Activated B cell treated with CpG ODN at 0.5 μM for 24 hours (primary cell): ENCODE measurements around the gene OBSCN. TPM values are rescaled to one million over a fixed set of nuclear protein-coding genes. Genes with fewer than 3 reads are reported as not detected.

Source experiments
- ATAC-seq: fragments of 200-7000 bp; cut with Tn5 transposase; one replicate; pipeline ENCODE4 v1.10.0; 2021; ENCODE audit warnings: low read depth, mild to moderate bottlenecking, moderate library complexity
- CTCF ChIA-PET: fragments of 350-600 bp; sonication (Branson Sonifier 250); formaldehyde crosslinking; loops from one replicate; lab custom pipeline; 2021; ENCODE audit warnings: antibody characterized with exemption; lab: Charles Lee
- POLR2A ChIA-PET: fragments of 350-600 bp; sonication (Branson Sonifier 250); formaldehyde crosslinking; loops from one replicate; lab custom pipeline; 2021; ENCODE audit warnings: antibody characterized with exemption; lab: Charles Lee
- DNase-seq: peaks from one replicate; pipeline ENCODE4 v3.0.0; 2022
- H3K27ac Mint-ChIP-seq: one replicate; pipeline ENCODE4 v1.8.0; 2020; ENCODE audit warnings: mixed read lengths
- H3K27me3 Mint-ChIP-seq: one replicate; pipeline ENCODE4 v1.8.0; 2021; ENCODE audit warnings: mixed read lengths
- H3K36me3 Mint-ChIP-seq: one replicate; pipeline ENCODE4 v1.8.0; 2021; ENCODE audit warnings: low read depth, mixed read lengths
- H3K4me1 Mint-ChIP-seq: one replicate; pipeline ENCODE4 v1.8.0; 2021; ENCODE audit warnings: mixed read lengths
- H3K4me3 Mint-ChIP-seq: one replicate; pipeline ENCODE4 v1.8.0; 2020; ENCODE audit warnings: mild to moderate bottlenecking, mixed read lengths
- H3K9me3 Mint-ChIP-seq: one replicate; pipeline ENCODE4 v1.8.0; 2020; ENCODE audit warnings: mixed read lengths
- CTCF ChIP-seq: fragments of 200-600 bp; IDR thresholded peaks from one replicate; pipeline ENCODE4 v1.8.0; 2022; ENCODE audit warnings: antibody characterized with exemption, mild to moderate bottlenecking
- intact Hi-C: fragments of 100-400 bp; cut with micrococcal nuclease; formaldehyde crosslinking; loops from one replicate; pipeline ENCODE4 v1.15.1; 2024
- total RNA-seq: library from RNA; stranded (reverse); gene quantifications from 2 replicates; pipeline ENCODE4 v1.2.3, GENCODE V29; 2022

Gene OBSCN
- total RNA-seq, 1 donor from 2014 or later: 19.8 TPM

DNA sequence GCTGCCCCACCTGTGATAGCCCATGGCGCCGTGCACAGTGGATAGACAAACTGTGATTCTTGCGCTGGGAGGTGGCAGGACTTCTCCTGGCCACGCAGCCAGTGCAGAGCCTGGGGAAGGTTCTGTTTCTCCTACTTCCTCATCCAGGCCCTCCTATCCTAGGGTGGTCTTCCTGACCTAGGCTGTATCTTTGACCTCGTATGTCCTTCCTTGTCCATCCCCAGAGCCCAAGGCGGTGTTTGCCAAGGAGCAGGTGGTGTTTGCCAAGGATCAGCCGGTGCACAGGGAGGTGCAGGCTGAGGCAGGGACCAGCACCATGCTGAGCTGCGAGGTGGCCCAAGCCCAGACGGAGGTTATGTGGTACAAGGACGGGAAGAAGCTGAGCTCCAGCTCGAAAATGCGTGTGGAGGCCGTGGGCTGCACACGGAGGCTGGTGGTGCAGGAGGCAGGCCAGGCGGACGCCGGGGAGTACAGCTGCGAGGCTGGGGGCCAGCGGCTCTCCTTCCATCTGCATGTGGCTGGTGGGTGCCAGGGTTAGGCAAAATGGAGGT lies 63.9 kb downstream of the OBSCN start:
- peaks cover 6% of the 10 kb centered on the region for H3K4me1 Mint-ChIP-seq
- intact Hi-C loops: no loop called here
- no peak overlapping the region for H3K27ac Mint-ChIP-seq
- no peak for ATAC-seq
- POLR2A ChIA-PET: no interaction called here
- H3K36me3 Mint-ChIP-seq: no peaks in the 10 kb centered on the region
- no peak for DNase-seq
- H3K27me3 Mint-ChIP-seq: no peaks in the 10 kb centered on the region
- CTCF ChIA-PET: no interaction called here
- no peak overlapping the region for H3K4me3 Mint-ChIP-seq
- no peaks in the 10 kb centered on the region for H3K9me3 Mint-ChIP-seq
- no peak for TF ChIP-seq CTCF

DNA sequence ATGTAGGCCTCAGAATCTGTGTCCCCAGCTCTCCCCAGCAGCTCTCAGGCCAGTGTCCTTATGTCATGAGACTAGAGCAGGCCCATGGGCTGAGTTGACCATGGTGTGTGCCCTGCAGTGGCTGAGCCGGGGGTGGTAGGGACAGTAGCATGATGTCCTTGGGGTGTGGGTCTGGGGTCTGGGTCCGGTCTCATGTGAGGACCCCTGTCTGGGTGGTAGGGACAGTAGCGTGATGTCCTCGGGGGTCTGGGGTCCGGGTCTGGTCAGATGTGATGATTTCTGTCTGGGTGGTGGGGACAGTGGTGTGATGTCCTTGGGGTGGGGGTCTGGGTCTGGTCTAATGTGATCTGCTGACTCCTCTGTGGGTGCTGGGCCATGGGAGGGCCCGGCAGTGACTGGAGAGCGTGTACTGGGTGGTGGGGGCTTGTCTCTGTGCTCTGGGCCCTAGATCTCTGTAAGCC lies 64.5 kb downstream of the OBSCN start:
- DNase-seq: no peak
- intact Hi-C loops: no loop called here
- no peak for TF ChIP-seq CTCF
- no peak for ATAC-seq
- no peak overlapping the region for H3K4me3 Mint-ChIP-seq
- H3K27me3 Mint-ChIP-seq: no peaks in the 10 kb centered on the region
- CTCF ChIA-PET: no interaction called here
- H3K36me3 Mint-ChIP-seq: no peaks in the 10 kb centered on the region
- H3K9me3 Mint-ChIP-seq: no peaks in the 10 kb centered on the region
- H3K4me1 Mint-ChIP-seq: peaks cover 8% of the 10 kb centered on the region
- POLR2A ChIA-PET: no interaction called here
- H3K27ac Mint-ChIP-seq: no peak overlapping the region

- CTCF ChIA-PET: no interaction called here
- intact Hi-C loops: no loop called here
- Mint-ChIP-seq H3K4me1 (peaks cover 8% of the 10 kb centered on the region), H3K27me3 (no peaks in the 10 kb centered on the region), H3K27ac (no peak overlapping the region), H3K9me3 (no peaks in the 10 kb centered on the region), H3K36me3 (no peaks in the 10 kb centered on the region), H3K4me3 (no peak overlapping the region)
- POLR2A ChIA-PET: no interaction called here
- no peak for TF ChIP-seq CTCF
- DNase-seq (peak; percentile 12), ATAC-seq (no peak)
Observed at GRCh38 chr1:228272831-228273571, 65.2 kb downstream of the OBSCN start.

DNA sequence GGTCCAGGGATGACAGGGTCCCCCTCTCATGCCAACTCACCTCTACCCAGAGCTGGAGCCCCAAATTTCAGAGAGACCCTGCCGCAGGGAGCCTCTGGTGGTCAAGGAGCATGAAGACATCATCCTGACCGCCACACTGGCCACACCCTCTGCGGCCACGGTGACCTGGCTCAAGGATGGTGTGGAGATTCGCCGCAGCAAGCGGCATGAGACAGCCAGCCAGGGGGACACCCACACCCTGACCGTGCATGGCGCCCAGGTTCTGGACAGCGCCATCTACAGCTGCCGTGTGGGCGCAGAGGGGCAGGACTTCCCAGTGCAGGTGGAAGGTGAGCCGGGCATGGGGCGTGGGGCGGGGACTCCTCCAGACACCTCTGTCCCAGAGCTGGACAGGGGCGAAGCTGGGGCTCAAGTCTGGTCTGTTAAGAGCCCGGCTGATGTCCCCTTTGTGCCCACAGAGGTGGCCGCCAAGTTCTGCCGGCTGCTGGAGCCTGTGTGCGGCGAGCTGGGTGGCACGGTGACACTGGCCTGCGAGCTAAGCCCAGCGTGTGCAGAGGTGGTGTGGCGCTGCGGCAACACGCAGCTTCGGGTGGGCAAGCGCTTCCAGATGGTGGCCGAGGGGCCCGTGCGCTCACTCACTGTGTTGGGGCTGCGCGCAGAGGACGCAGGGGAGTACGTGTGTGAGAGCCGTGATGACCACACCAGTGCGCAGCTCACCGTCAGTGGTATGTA lies 66.0 kb downstream of the OBSCN start:
- Mint-ChIP-seq H3K4me3 (no peak overlapping the region), H3K27ac (no peak overlapping the region), H3K4me1 (peaks cover 8% of the 10 kb centered on the region), H3K9me3 (no peaks in the 10 kb centered on the region), H3K36me3 (no peaks in the 10 kb centered on the region), H3K27me3 (no peaks in the 10 kb centered on the region)
- intact Hi-C loops: no loop called here
- ATAC-seq (no peak), DNase-seq (peak; percentile 10)
- ChIA-PET CTCF (no interaction called here), POLR2A (no interaction called here)
- no peak for TF ChIP-seq CTCF
